H1 (cell line): ENCODE results near the gene SLC37A1. TPM values are rescaled to one million over a fixed set of nuclear protein-coding genes. Genes with fewer than 3 reads are reported as not detected.

Source experiments
- BACH1 ChIP-seq: IDR thresholded peaks from 2 replicates; pipeline ENCODE4 v1.6.1; 2012; ENCODE audit warnings: low read length, improper control_type of control experiment
- CHD1 ChIP-seq: IDR thresholded peaks from 2 replicates; pipeline ENCODE4 v1.6.1; 2012; ENCODE audit warnings: low read depth, low read length, improper control_type of control experiment
- CHD7 ChIP-seq: fragments of 300-600 bp; sonication (generic); IDR thresholded peaks from 2 replicates; pipeline ENCODE4 v1.7.1; 2012; ENCODE audit warnings: low read length, moderate library complexity, mild to moderate bottlenecking, inconsistent platforms; ENCODE audit not compliant: insufficient replicate concordance
- CREB1 ChIP-seq: IDR thresholded peaks from 2 replicates; pipeline ENCODE4 v1.6.1; 2012; ENCODE audit warnings: inconsistent platforms
- E2F6 ChIP-seq: IDR thresholded peaks from 2 replicates; pipeline ENCODE4 v1.6.1; 2012; ENCODE audit warnings: inconsistent platforms
- JUN ChIP-seq: IDR thresholded peaks from 2 replicates; pipeline ENCODE4 v1.6.1; 2011; ENCODE audit warnings: low read depth, mild to moderate bottlenecking, improper control_type of control experiment, low read length
- KDM1A ChIP-seq: fragments of 200-600, 300-600 bp; sonication (generic); IDR thresholded peaks from 2 replicates; pipeline ENCODE4 v1.7.1; 2016; ENCODE audit warnings: mild to moderate bottlenecking, low read length, borderline replicate concordance
- MAFK ChIP-seq: IDR thresholded peaks from 2 replicates; pipeline ENCODE4 v1.6.1; 2012; ENCODE audit warnings: low read depth, mild to moderate bottlenecking, improper control_type of control experiment, low read length
- NANOG ChIP-seq: IDR thresholded peaks from 2 replicates; pipeline ENCODE4 v1.6.1; 2011; ENCODE audit warnings: low read length, low read depth, mild to moderate bottlenecking, inconsistent platforms; ENCODE audit not compliant: insufficient read depth, poor library complexity, severe bottlenecking
- POLR2A ChIP-seq, 2 experiments: IDR thresholded peaks; 1 replicate in 1 of 2; 2 replicates in 1 of 2; pipeline ENCODE4 v1.6.1; 2011; ENCODE audit warnings: low read depth in 2 of 2, low read length in 2 of 2, mild to moderate bottlenecking in 2 of 2; ENCODE audit errors: control extremely low read depth in 1 of 2
- RXRA ChIP-seq: IDR thresholded peaks from 2 replicates; pipeline ENCODE4 v1.6.1; 2011; ENCODE audit warnings: low read depth, mild to moderate bottlenecking, low read length, moderate library complexity; ENCODE audit not compliant: insufficient read depth
- TEAD4 ChIP-seq: IDR thresholded peaks from 2 replicates; pipeline ENCODE4 v1.6.1; 2012; ENCODE audit warnings: low read depth, low read length, inconsistent platforms, mixed read lengths
- YY1 ChIP-seq: IDR thresholded peaks from 2 replicates; pipeline ENCODE4 v1.6.1; 2011; ENCODE audit warnings: low read depth, mild to moderate bottlenecking, low read length
- polyA plus RNA-seq, 7 experiments: library from polyadenylated mRNA; depleted of rRNA in 3 of 7; stranded (reverse) in 5 of 7; unstranded in 2 of 7; fragments of >200 nt in 5 of 7; fragments of 200-250 nt in 2 of 7; gene quantifications; 1 replicate in 5 of 7; 2 replicates in 1 of 7; 4 replicates in 1 of 7; pipeline versions ENCODE4 v1.2.1 to v1.2.3, GENCODE V29; 2011 to 2013; ENCODE audit warnings: missing spikeins in 2 of 7, mixed read lengths in 2 of 7
- total RNA-seq: library from RNA; stranded (reverse); fragmentation: NEBNext Ultra II Directional; extraction: Animal tissue kit (Norgen Biotek cat#: 25700); gene quantifications from 2 replicates; pipeline ENCODE4 v1.2.1, GENCODE V29; 2021

Gene SLC37A1
- total and polyA plus RNA-seq, 2 of the 8 experiments (the other 6 are each of a cell fraction or from before 2014, with no cell fraction given): 15.6 to 30.9 TPM

GRCh38 chr21:42475036-42475435, 38.6 kb upstream of the SLC37A1 start (continued):
- TF ChIP-seq CHD7: no peak
- TF ChIP-seq MAFK: no peak
- no peak for TF ChIP-seq RXRA
- no peak for TF ChIP-seq YY1
- TF ChIP-seq KDM1A: no peak
- no peak for TF ChIP-seq BACH1
- no peak for TF ChIP-seq E2F6
- TF ChIP-seq JUN: no peak
- no peak for TF ChIP-seq CREB1
- TF ChIP-seq CHD1: no peak
- TF ChIP-seq NANOG: no peak
- TF ChIP-seq POLR2A (IDR thresholded peaks at IDR 0.05; ENCODE audit: control extremely low read depth in 1 of 2, low read depth in 2 of 2, low read length in 2 of 2): no peak
- no peak for TF ChIP-seq TEAD4
